Hepatic stellate cell (primary cell): ENCODE measurements around the gene BHLHE40.

Source experiments
- DNase-seq: peaks from one replicate; pipeline ENCODE4 v3.0.0; 2011; ENCODE audit warnings: low spot score

The BHLHE40 gene

DNA sequence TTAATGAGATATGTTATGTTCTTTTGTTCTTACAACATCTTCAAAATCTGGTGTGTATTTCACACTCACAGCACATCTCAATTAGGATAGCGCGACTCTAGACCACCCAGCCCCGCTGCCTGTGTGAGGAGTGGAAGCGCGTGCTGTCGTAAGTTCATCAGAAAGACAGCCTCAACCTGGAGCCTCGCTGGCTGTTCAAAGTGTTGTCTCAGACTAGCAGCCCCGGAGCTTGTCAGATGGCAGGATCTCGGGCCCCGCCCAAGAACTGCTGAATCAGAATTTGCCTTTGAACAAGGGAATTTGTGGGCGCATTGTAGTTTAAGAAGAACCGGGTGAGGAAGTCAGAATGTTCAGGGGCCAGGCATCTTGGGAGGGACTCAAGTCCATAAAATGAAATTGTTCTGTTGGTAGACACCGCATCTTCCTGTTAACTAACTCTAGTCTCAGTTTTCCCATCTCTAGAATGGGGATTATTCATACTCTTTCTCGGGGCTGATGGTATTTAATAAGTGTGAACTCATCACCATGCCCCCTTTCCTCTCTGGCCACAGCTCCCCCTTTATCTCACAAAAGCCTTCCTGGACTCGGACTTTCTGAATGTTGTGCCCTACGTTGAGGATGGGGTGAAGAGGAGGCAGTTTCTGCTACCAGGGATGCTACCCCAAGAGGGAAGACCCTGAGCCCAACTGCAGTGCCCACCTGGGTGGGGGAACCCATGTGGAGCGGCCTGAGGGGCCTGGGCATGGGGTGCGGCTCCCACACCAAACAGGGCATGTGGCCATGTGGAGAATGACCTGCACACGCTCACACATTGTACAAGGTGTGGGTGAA lies 40.4 kb downstream of the BHLHE40 start:
- no peak for DNase-seq

DNA sequence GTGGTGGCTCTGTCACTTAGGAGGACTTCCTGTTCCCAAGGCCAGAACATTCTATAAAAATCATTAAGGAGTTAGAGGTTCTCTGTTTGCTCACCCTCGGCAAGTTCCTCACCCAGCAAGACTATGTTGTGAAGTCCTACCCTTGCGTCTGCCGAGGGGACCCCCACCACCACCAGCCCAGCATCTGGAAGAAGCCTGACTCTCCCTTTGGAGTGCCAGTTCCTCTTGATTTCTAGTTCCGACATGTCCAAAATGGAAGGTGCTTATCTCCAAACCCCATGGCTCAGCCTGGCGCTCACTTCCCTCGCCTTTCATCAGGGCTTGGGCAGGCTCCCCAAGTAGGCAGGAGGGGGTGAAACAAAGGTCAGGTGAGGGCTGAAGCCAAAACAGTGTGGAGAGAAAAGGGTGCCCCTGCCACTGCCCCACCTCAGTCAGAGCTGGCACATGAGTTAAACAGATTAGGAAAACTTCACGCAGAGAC lies 41.0 kb downstream of the BHLHE40 start:
- DNase-seq, result no peak

DNA sequence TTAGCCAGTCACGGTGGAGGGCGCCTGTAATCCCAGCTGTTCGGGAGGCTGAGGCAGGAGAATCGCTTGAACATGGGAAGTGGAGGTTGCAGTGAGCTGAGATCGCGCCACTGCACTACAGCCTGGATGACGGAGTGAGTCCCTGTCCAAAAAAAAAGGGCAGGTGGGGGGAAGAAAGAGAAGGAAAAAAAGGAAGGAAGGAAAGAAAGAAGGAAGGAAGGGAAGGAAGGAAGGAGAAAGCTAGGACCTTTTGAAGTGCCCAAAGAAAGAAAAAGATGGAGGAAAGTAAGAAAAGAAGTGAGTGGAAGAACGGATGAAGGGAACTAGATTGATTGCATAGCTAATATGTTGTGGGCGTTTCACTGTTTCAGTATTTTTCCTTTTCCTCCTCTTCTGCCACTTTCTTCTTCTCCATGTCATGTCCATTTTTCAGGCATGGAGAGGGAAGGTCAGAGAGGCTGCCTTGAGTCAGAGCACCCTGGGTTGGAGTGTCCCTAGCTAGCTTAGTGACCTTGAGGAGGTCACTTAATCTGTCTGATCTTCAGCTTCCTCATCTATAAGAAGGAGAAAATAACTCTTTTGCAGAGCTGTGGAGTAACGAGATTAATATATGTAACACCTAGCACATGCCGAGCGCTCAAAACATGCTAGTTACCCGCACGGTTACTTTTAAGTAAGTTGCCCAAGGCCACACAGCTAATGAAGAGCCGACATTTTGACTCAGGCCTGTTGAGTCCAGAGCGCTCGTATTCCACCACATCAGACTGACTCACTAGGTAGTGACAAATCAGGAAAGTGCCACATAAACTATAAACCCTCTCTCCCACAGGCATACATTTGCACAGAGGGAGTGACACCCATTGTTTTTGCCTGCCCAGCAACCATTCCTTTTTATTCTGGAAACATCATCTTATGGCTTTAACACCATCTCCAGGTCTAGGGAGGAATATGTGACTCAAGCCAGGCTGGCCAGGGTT lies 42.2 kb downstream of the BHLHE40 start:
- peak; percentile 66 for DNase-seq

DNA sequence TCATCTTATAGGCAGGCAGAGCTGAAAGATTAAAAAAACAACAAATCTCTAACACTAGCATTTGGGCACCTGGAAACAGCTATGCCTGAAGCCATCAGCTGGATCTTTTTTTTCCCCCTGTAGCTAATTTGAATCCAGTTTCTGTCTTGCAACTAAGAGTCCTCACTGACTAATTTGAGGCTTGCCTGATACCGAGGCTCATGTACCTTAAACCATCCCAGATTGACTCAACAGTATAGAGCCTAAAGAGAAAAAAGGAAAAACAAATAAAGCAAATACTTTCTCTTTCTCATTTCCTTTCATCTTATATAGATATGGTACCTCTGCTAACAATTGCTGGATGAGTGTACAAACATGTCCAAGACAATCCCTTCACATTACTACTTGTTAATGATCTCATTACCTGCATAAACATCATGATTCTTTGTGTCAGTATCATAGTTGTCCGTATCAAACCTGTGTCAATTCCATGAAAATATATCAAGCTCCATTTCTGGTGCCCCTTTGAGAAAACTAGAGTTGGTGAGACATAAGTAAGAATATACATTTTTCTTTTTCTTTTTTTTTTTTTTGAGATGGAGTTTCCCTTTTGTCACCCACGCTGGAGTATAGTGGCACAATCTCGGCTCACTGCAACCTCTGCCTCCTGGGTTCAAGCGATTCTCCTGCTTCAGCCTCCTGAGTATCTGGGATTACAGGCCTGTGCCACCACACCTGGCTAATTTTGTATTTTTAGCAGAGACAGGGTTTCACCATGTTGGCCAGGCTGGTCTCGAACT lies 43.1 kb downstream of the BHLHE40 start:
- DNase-seq, result peak; percentile 34

DNA sequence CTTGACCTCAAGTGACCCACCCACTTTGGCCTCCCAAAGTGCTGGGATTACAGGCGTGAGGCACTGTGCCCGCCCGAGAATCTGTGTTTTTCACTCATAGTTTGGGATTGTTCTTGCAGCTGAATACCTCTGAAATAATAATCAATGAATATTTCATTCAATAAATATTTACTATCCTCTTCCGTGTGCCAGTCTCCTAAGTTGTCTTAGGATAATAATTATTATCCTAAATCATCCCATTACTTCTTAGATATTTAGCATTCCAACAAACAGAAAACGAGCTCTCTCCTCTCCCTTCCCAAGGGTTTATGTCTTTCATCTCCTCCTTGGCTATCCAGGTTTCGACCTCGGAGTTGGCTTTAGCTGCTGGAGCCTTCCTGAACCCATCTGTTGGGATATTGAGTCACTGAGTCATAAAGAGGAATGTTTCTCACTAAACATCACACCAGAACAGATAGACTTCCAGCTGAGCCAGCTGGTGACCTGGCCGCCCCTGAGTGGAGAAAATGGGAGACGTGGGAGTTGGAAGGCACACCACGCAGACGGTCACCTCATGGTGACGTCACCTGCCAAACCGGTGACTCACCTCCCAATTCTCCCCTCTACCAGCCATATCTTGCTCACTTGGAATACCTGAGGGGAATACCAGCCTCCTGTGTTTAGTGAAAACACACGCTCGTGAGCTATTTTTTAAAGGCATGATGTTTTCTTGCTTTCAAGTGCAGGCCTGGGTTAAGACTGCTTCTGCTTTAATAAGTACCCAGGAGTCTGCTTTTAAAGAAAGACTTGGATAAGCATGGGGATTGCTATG lies 43.9 kb downstream of the BHLHE40 start:
- peak; percentile 92 for DNase-seq

DNA sequence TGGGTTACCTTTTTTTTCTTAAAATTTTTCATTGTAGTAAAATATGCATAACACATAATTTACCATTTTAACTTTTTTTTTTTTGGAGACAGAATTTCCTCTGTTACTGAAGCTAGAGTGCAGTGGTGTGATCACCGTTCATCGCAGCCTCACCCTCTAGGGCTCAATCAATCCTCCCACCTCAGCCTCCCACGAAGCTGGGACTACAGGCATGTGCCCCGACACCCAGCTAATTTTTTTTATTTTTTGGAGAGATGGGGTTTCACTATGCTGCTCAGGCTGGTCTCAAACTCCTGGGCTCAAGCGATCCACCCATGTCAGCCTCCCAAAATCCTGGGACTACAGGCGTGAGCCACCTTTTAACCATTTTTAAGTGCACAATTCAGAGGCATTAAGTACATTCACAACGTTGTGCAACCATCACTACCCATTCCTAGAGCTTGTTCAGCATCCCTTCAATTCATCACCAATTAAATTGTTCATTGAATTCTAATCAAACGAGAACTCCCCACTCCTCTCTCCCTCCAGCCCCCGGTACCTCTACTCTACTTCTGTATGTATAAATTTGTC lies 44.6 kb downstream of the BHLHE40 start:
- DNase-seq, result no peak

DNA sequence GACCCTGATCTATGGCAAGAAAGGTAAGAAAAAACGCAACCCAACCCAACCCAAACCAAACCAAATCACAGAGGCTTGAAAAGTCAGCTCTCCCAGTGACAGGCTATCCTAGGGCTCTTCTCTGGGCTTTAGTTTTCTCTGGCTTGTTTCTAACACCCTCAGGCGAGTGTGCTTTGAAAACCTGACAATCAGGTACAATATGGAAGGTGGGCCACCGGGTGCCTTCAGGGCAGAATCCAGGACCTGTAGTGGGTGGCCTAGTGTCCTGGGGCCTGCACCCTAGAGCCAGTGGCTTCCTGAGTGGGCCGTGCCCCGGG lies 46.8 kb downstream of the BHLHE40 start:
- DNase-seq, result no peak

DNA sequence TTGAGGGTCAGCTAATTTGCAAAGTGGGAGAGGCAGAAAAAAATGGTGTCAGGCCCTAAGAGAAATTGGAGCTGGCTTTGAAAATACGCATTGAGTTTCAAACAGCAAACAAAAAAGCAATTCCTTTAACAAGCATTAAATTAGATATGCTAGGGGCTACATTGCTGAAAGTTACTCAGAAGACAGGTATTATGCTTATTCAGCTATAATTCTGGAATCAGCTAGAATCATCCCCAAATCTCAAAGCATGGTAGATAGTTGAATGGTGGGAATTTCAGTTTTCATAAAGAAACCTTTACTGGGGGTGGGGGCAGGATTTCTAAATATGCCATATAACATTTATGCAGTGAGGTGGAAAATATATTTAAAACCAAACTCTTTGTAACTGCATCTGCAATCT lies 50.5 kb downstream of the BHLHE40 start:
- DNase-seq, result no peak

DNA sequence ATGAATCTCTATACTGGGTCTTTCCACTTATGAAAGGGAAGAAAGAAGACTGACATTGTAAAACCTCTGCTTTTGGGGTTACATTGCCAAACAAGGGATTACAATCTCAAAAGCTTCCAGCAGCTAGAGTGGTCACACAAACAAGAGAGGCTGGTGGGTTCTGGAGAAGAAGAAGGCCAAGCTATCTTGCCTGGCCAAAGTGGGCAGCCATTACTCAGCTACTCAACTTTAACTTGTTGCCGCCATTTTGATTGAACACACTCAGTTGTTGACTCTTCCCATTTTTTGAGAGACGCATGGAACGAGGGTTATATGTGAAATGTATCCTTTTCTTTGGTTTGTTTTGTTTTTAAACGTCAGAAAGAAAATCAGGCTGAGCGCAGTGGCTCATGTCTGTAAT lies 50.9 kb downstream of the BHLHE40 start:
- DNase-seq, result no peak

DNA sequence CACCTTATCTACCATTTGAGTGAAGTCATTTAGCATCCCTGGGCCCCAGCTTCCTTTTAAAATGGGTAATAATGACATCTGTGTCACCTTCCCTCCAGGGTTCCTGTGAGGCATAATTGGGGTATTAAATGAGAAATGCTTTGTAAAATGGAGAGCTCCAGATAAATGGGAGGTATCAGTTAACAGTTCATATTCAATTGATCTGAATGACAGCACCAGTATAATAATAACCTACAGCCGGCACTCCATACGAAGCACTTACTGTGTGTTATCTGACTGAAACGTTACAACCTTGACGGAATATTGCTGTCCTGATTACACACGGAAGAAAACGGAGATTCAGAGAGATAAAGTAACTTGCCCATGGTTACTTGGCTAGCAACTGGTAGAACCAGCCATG lies 53.6 kb downstream of the BHLHE40 start:
- DNase-seq, result no peak
